Nephron progenitor cell (in vitro differentiated cells): ENCODE results near the gene TOM1L2.
A peak's percentile ranks its signal among the peaks of the same experiment; 100 is the strongest.

ENCODE experiments used
- DNase-seq: peaks from one replicate; pipeline ENCODE4 v3.0.0; 2021
- H3K27ac Mint-ChIP-seq: 2 replicates; pipeline ENCODE4 v1.8.0; 2021; ENCODE audit warnings: mild to moderate bottlenecking, moderate library complexity, mixed read lengths
- H3K27me3 Mint-ChIP-seq: 2 replicates; pipeline ENCODE4 v1.8.0; 2021; ENCODE audit warnings: mild to moderate bottlenecking, low read depth, mixed read lengths; ENCODE audit not compliant: poor library complexity
- H3K36me3 Mint-ChIP-seq: 2 replicates; pipeline ENCODE4 v1.8.0; 2021; ENCODE audit warnings: low read depth, mixed read lengths
- H3K4me1 Mint-ChIP-seq: 2 replicates; pipeline ENCODE4 v1.8.0; 2021; ENCODE audit warnings: mixed read lengths
- H3K4me3 Mint-ChIP-seq: 2 replicates; pipeline ENCODE4 v1.8.0; 2021; ENCODE audit warnings: mild to moderate bottlenecking, moderate library complexity, mixed read lengths
- H3K9me3 Mint-ChIP-seq: 2 replicates; pipeline ENCODE4 v1.8.0; 2021; ENCODE audit warnings: mild to moderate bottlenecking, moderate library complexity, mixed read lengths
- CTCF ChIP-seq: fragments of 200-600 bp; sonication (generic); IDR thresholded peaks from 2 replicates; pipeline ENCODE4 v1.5.0; 2021; ENCODE audit warnings: antibody characterized with exemption

The TOM1L2 gene

GRCh38 chr17:17972126-17972951 is at the start of gene TOM1L2, which contains the start of gene DRC3:
Gene TOM1L2 (minus strand): TSS chr17:17972400. CDS start chr17:17972313, 87 bp downstream.
Gene DRC3 (plus strand): TSS chr17:17972862. CDS start chr17:17977599, 4,737 bp downstream.
- Mint-ChIP-seq H3K27me3 (peaks cover 33% of the 10 kb centered on the region), H3K9me3 (no peaks in the 10 kb centered on the region), H3K36me3 (no peaks in the 10 kb centered on the region), H3K27ac (peak within 1 kb of the TSS; percentile 90), H3K4me3 (peak within 1 kb of the TSS; percentile 93), H3K4me1 (peaks cover 28% of the 10 kb centered on the region)
- TF ChIP-seq CTCF = no peak
- DNase-seq = peak; percentile 100

GRCh38 chr17:18021372-18021771 is 49.2 kb upstream of the TOM1L2 start:
- Mint-ChIP-seq H3K4me1 (peaks cover 13% of the 10 kb centered on the region), H3K4me3 (no peak overlapping the region), H3K27me3 (no peaks in the 10 kb centered on the region), H3K27ac (no peak overlapping the region), H3K36me3 (no peaks in the 10 kb centered on the region), H3K9me3 (no peaks in the 10 kb centered on the region)
- no peak for DNase-seq
- TF ChIP-seq CTCF = no peak

DNA sequence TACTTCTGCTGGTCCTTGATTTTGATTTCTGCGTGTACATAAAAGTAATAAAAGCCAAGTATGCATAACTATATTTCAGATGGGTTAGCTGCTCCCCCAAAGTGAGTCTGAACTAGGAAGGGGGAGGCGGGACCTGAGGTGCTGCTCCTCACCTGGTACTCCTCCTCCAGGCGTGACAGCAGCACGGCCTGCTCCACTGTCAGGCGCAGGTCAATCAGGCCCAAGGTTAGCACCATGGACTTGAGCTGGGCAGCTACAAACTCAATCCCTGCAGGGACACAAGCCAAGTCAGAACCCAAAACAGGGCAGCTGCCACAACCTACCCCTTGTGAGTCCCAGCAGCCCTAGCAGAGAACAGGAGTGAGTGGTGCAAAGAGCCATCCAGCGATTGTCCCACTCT is 48.8 kb upstream of the TOM1L2 start:
- Mint-ChIP-seq H3K9me3 (no peaks in the 10 kb centered on the region), H3K4me1 (peaks cover 17% of the 10 kb centered on the region), H3K27ac (no peak overlapping the region), H3K4me3 (no peak overlapping the region), H3K27me3 (no peaks in the 10 kb centered on the region), H3K36me3 (no peaks in the 10 kb centered on the region)
- no peak for TF ChIP-seq CTCF
- DNase-seq = no peak

GRCh38 chr17:18019838-18020154 is 47.6 kb upstream of the TOM1L2 start:
- no peaks in the 10 kb centered on the region for H3K36me3 Mint-ChIP-seq
- DNase-seq = no peak
- TF ChIP-seq CTCF = no peak
- no peak overlapping the region for H3K27ac Mint-ChIP-seq
- no peaks in the 10 kb centered on the region for H3K27me3 Mint-ChIP-seq
- H3K4me3 Mint-ChIP-seq = no peak overlapping the region
- no peaks in the 10 kb centered on the region for H3K9me3 Mint-ChIP-seq
- peaks cover 13% of the 10 kb centered on the region for H3K4me1 Mint-ChIP-seq

DNA sequence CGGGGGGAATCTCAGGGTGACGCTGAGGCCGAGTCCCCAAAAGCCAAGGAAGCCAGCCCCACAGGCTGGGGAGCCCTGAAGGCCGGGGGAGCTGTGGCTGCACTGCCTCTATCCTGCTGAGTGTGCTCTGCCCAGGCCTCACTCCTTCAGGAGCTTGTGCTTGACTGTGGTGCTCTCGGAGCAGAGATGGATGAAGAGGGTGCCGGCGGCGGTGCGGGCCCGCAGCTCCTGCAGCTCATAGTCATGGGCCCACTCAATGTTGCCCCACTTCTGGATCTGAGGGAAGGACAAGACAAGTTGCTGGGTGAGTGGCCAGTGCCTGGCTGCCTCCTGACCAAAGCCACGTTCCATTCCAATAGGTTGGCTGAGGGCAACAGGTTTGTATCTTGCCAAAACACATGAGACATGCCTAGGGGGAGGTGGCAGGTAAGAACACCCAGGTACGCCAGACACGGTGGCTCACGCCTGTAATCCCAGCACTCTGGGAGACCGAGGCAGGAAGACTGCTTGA is 46.3 kb upstream of the TOM1L2 start:
- H3K27ac Mint-ChIP-seq = no peak overlapping the region

More for the DNA sequence above, 46.3 kb upstream of the TOM1L2 start:
- peaks cover 8% of the 10 kb centered on the region for H3K4me1 Mint-ChIP-seq
- H3K27me3 Mint-ChIP-seq = no peaks in the 10 kb centered on the region
- H3K9me3 Mint-ChIP-seq = no peaks in the 10 kb centered on the region
- H3K36me3 Mint-ChIP-seq = no peaks in the 10 kb centered on the region
- no peak for DNase-seq
- no peak for TF ChIP-seq CTCF
- H3K4me3 Mint-ChIP-seq = no peak overlapping the region
